ENCODE results near the gene PDGFRB. TPM values are rescaled to one million over a fixed set of nuclear protein-coding genes. Genes with fewer than 3 reads are reported as not detected.

Gene PDGFRB
- total and polyA plus RNA-seq, 9 of the 15 experiments (the other 6 are each of a cell fraction or from before 2014, with no cell fraction given), result 0.01 to 1.5 (median 0.09) TPM; not detected in 3

GRCh38 chr5:150161242-150162141 is 5.8 kb upstream of the PDGFRB start (continued):
- 0 out of 2 replicates have a peak, but pooled peaks have one; percentile 25 for TF ChIP-seq ZNF592 (IDR thresholded peaks at IDR 0.05)
- no peak for TF ChIP-seq ELK1 (CRISPR knock-in tag; IDR thresholded peaks at IDR 0.05)
- TF ChIP-seq TFAM (CRISPR knock-in tag; conservative IDR thresholded peaks at IDR 0.05), result no peak
- no peak for TF ChIP-seq ZNF23 (CRISPR knock-in tag; IDR thresholded peaks at IDR 0.05)
- TF ChIP-seq TRIM28 (IDR thresholded peaks at IDR 0.05), result no peak
- TF ChIP-seq FOXJ3 (CRISPR knock-in tag; IDR thresholded peaks at IDR 0.05), result no peak
- TF ChIP-seq, protein P1, sequence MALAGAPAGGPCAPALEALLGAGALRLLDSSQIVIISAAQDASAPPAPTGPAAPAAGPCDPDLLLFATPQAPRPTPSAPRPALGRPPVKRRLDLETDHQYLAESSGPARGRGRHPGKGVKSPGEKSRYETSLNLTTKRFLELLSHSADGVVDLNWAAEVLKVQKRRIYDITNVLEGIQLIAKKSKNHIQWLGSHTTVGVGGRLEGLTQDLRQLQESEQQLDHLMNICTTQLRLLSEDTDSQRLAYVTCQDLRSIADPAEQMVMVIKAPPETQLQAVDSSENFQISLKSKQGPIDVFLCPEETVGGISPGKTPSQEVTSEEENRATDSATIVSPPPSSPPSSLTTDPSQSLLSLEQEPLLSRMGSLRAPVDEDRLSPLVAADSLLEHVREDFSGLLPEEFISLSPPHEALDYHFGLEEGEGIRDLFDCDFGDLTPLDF (CRISPR knock-in tag; IDR thresholded peaks at IDR 0.05), result no peak
- peak; percentile 49 for TF ChIP-seq RB1 (IDR thresholded peaks at IDR 0.05; ENCODE audit: low read depth)
- no peak for TF ChIP-seq ZNF184 (CRISPR knock-in tag; IDR thresholded peaks at IDR 0.05)
- TF ChIP-seq ARID2 (IDR thresholded peaks at IDR 0.05), result peak; percentile 44; the same call in 1 of the 2 replicates
- TF ChIP-seq CBX8 (IDR thresholded peaks at IDR 0.05; ENCODE audit: borderline replicate concordance, extremely low read depth, low read depth, low read length, poor library complexity, severe bottlenecking), result no peak
- peak; percentile 48; the same call in 1 of the 2 replicates for TF ChIP-seq STAG1 (CRISPR knock-in tag; IDR thresholded peaks at IDR 0.05; ENCODE audit: borderline replicate concordance)
- no peak for TF ChIP-seq TCF7 (IDR thresholded peaks at IDR 0.05; ENCODE audit: borderline replicate concordance)
- no peak for TF ChIP-seq HDAC3 (IDR thresholded peaks at IDR 0.05; ENCODE audit: borderline replicate concordance, partially characterized antibody)
- TF ChIP-seq KLF1 (tag; IDR thresholded peaks at IDR 0.05), result peak; percentile 76; the same call in 1 of the 2 replicates
- peak in 1 of 2 experiments; percentile 70; a peak in 2 of 4 replicates for TF ChIP-seq MAZ (CRISPR knock-in tag; conservative IDR thresholded peaks at IDR 0.05 in 1 of 2, IDR thresholded peaks at IDR 0.05 in 1 of 2)
- no peak for TF ChIP-seq BRD9 (IDR thresholded peaks at IDR 0.05; ENCODE audit: low read depth, partially characterized antibody)
- 0 out of 2 replicates have a peak, but pooled peaks have one; percentile 33 for TF ChIP-seq HDAC2 (IDR thresholded peaks at IDR 0.05)
- TF ChIP-seq KLF10 (CRISPR knock-in tag; IDR thresholded peaks at IDR 0.05), result no peak
- TF ChIP-seq TARDBP (IDR thresholded peaks at IDR 0.05), result 0 out of 2 replicates have a peak, but pooled peaks have one; percentile 49
- no peak for TF ChIP-seq OTX1 (CRISPR knock-in tag; IDR thresholded peaks at IDR 0.05)
- no peak for TF ChIP-seq THRAP3 (IDR thresholded peaks at IDR 0.05; ENCODE audit: borderline replicate concordance)
